HG02884 (cell line): ENCODE results near the gene CCDC92.

Experiments used
- ATAC-seq: cut with Tn5 transposase; IDR thresholded peaks from one replicate; pipeline ENCODE4 v1.9.1; 2021; ENCODE audit warnings: mild to moderate bottlenecking, moderate library complexity; ENCODE audit not compliant: unreplicated experiment

CCDC92 gene

DNA sequence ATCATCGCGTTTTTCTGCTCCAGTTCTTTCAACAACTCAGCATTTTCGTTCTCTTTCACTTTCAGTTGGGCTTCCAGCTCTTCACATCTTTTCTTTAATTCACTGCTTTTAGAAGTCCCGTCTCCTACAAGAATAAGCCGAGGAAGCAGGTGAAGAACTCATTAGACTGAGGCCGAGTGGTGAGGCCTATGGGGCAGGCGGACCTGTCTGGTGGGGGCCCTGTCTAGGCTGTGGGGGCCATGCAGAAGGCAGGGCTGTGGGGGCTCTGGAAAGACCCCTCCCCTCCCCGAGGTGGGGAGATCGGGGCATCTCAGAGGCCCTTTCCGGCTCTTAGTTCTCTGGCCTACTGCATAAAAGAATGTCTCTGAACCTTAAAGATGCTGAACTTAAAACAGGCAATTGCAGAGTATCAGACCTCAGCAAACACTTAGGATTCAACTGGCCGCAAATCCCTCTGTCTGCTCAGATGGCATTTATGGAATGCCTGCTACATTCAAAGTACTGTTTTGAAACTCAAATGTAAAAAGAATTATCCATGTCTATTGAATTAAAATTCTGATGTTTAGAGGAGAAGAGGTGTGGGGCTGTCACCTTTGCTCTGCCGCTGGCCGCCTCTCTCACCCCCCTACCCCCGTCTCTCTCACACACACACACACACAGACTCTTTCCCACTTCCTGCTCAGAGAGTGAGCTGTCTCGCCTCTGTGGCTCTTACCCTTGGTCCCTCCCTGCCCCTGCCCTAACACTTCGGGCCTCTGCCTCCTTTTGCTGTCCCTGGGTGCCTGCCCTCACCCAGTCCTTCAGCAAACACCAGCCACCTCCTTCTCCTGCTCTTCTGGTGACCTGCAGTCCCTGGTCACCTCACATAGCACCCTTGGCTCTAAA is 34.7 kb downstream of the CCDC92 start:
- ATAC-seq: no peak

DNA sequence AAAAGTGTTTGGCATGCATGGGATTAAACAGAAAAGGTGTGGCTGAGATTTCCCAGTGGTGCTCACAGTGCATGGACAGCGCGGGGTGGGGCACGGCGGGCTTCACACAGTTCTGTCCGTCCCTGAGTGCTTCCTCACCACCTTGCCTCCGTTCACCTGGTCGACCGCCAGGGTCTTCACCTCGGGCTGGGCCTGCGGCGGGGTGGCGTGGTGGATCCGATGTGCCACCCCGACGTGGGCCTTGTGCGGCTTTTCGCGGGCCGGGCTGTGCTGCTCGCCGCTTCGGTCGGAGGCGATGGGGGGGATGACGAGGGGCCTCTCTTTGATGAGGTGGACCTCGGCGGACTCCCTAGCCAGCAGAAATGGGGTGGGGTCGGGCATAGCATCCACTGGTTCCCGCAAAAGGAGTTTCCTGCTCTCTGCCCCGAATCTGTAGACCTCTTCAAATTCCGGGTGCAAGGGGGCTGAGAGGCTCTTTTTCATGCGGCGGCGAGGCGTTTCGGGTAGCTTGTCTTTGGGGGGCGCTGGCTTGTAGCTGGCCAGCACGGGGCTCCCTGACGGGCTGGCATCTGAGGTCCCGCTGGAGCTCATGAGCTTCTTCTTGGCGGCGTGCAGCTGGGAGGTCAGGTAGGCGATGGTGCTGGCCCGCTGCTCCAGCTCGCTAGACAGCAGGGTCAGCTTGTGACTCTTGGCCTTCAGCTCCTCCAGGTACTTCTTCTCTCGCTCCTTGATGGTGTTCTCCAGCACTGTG is 35.5 kb downstream of the CCDC92 start:
- no peak for ATAC-seq

DNA sequence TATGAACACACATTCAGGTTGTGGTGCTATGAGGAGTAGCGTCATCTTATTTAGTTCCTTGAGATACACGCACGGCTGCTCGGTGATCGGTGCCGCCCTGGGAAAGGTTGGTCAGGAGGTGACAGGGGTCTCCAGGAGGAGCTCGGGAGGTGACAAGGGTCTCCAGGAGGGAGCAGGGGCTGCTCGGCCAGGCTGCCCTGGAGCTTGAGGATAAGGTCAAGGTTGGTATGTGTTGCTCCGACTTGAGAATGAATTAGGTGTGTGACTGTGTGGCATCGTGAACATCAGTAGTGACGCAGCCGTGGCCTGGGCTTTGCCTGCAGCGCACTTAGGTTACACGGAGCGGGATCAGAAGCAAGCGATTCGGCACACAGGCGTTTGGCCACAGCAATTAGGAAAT is 36.2 kb downstream of the CCDC92 start:
- no peak for ATAC-seq

DNA sequence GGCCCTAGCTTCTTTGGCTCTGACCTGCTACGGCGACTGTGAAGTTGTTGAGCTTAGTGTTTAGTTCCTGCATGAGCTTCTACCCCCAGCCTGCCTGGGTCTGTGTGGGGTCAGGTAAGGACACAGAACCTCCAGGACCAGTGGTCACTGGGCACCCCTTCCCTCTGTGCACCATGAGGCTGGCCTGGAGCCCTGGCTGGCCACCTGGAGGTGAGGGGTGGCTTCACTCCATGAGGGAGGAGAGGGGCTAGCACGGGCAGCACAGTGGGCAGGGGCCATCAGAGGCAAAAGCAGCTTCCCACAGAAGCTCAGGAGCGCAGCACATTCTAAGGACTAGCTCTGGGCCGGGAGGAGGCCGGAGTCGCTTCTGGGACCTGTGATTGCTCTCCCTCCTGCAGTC is 36.7 kb downstream of the CCDC92 start:
- no peak for ATAC-seq

DNA sequence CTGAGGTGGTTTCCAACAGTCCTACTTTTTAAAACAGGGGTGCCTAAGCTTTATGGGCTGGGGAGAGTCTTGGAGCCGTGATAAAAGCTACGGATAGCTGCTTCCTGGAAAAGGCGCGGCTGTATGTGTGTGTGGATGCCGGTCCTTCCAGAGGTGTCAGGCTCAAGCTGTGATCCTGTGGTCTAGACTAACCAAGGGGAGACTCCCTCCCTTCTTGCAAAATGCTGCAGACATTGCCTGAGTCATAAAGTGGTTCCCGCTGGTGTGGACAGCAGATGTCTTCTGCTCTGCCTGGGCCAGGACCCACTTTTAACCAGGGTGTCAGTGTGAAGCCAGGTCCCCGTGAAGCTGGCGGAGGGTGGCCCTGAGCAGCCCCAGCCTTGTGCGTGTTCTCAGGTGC is 37.8 kb downstream of the CCDC92 start:
- ATAC-seq: no peak

DNA sequence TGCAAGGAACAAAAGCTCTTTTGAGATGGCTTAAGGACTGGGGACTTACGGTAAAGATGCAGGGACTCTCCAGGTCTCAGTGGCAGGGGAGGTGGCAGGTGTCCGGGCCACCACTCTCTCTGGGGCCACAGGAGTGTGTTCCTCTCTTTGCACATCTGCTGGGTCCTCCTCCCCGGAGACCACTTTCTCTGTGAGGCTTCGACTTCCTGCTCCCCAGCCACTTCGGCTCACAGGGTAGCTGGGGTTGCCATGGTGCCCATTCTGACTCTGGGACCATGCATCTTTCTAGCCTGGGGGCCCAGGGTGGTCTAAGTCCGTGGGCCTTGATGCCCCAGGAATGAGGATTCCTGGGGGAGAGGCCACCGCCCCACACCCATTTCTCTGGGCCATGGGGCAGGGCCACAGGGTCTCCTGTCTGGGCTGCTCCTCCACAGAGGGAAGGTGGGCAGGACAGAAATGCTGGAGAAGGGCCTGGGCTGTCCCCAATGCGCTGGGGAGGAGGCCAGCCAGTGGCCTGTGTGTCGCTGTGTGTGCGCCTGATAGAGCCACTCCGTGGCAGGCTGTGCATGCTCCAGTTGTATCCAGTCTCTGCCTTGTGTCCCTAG is 38.5 kb downstream of the CCDC92 start:
- ATAC-seq: no peak

DNA sequence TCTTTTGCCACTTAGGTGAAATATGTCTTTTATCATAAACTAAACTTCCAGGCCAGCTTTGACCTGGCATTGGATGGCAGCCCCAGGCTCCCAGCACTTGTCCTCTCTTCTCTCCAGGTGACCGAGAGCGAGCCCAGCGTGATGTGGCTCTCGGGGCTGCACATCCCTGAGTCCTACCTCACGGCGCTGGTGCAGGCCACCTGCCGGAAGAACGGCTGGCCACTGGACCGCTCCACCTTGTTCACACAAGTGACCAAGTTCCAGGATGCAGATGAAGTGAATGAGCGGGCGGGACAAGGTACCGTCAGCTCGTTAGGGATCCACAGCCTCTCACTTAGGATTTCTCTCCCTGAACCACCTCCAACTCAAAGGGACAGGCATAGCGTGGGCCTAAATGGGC is 39.4 kb downstream of the CCDC92 start:
- ATAC-seq: no peak

DNA sequence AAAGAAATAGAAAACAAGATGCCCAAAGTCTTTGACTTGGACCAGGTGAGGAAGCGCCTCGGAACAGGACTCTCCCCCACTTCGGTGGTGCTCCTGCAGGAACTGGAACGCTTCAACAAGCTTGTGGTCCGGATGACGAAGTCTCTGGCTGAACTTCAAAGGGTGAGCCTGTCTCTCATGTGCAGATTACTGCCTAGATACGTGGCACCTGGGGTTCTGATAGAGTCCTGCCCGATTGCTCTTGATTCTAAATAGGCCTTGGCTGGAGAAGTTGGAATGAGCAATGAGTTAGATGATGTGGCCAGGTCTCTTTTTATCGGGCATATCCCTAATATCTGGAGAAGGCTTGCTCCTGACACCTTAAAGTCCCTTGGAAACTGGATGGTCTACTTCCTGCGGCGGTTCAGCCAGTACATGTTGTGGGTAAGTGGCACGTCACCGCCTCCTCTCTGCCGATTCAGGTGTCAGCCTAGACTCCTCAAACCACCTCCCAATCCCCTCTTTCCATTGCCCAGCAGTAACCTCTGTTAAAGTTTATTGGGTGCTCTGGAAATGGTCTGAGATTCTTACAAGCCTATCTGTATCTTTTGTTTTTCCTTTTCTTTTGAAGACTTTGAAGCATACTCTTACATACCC is 40.8 kb downstream of the CCDC92 start:
- no peak for ATAC-seq

DNA sequence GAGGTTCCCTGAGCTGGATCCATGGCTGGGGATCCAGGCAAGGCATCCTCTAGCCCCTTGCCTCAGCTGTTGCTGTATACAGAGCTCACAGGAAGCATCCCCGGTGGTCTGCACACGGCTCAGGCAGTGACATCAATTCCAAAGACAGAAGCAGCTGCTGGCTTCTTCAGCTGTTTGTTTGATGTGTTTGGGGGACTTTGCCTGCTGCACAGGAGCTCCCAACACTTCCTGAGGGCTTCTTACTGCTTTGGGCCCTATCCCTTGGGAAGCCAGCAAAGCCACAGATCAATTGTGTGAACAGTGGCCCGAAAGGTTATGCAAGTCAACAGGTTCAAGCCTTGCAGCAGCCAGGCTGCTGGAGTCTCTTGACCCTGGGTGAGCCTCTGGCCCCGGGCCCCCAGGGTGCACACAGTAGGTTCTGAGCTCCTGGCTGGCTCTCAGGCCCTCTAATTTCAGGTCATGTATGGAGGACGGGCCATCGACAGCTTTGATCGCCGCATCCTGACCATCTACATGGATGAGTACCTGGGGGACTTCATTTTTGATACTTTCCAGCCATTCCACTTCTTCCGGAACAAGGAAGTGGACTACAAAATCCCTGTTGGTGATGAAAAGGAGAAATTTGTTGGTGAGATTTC is 42.6 kb downstream of the CCDC92 start:
- ATAC-seq: no peak

DNA sequence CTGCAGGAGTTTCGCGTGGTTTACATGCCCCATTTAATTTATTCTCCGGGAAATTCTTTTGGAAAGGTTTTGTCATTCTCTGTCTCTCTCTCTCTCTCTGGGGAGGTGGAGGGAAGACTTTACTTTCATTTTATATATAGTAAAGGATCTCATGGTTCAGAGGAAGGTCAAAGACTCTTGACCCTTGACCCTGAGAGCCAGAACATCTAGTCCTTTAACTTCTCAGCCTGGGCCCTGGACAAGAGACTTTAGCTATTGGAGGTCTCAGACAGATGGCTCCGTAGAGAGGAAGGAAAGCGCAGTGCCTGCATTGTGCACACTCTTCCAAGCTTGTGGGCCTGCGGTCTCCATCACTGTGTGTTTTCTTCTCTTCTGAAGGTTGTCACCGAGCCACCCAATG is 43.7 kb downstream of the CCDC92 start:
- ATAC-seq: no peak

DNA sequence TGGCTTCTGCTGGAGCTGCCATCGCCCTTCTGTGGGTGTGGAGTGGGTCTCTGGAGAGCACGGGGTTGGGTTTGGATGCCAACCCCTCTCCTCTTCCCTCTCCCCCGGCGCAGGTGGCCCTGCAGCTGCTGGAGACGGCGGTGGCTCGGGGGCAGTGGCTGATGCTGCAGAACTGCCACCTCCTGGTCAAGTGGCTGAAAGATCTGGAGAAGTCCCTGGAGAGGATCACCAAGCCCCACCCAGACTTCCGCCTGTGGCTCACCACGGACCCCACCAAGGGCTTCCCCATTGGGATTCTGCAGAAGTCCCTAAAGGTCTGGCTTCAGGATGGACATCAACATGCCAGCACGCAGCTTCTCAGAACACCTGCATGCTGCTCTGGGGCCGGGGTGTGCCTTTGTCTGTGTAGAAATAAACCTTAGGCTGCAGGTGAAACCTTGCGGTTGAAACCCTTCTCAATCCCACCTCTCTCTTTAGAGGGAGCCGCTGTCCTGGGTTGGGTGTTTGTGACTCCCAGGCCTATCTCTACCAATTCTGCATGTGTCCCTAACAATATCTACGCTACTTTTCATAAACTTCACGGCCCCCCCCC is 44.3 kb downstream of the CCDC92 start:
- no peak for ATAC-seq

DNA sequence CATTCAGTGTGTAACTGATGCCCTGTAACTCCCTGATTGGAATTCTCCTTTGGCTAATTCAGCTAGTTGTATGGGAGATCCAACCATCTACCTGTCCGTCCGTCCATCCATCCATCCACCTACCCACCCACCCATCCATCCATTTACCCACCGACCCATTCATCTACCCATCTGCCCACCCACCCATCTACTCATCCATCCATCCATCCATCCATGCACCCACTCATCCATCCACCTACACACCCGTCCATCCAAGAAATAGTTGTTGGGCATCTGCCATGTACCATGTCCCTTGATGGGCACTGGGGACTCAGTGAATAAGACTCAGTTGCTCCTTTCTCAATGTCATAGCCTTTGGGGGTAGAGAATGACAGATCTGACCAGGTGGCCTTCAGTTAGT is 48.1 kb downstream of the CCDC92 start:
- ATAC-seq: no peak

DNA sequence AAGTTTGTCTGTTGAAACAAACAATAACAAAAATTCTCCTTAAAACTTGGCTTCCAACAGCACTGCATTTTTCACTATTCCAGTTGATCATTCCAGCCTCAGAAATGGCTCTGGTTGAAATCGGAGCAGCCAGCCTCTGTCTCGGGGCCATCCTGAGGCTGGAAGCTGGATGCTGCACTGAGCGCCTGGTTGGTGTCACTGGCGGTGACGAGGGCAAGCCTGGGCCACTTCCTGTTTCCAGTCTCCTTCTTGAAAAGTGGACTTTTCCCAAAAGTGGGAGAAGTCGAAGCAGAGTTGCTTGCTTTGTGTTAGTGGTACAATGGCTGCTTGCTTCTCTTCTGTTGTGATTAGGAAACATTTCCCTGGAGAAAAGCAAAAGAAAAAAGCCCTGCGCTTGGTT is 48.7 kb downstream of the CCDC92 start:
- ATAC-seq: no peak

DNA sequence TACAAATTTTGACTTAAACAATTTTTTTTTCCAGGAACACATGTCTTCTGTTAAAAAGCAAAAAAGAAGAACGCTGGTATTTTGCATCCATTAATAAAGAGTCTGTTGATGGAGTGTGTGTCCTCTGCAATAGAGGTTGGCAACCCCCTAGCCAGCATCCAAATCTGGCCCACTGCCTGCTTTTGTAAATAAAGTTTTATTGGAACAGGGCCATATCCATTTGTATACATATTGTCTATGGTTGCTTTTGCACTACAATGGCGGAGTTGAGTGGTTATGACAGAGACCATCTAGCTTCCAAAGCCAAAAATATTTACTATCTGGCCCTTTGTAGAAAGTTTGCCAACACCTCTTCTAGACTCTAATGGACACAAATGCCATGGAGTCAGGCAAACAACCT is 49.6 kb downstream of the CCDC92 start:
- ATAC-seq: no peak

DNA sequence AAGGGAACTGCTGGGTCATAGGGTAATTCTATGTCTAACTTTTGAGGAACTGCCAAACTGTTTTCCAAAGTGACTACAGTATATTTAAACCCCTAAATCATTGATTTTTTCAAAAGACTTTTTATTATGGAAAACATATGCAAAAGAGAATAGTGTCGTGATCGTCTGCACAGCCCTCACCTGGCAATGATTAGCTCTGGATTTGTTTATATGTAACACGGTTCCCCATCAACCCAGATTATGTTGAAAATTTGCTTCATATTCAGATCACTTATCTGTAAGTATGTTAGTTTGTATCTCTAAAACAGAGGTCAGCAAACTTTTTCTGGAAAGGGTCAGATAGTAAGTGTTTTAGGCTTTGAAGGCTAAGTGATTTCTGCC is 52.7 kb downstream of the CCDC92 start:
- no peak for ATAC-seq

DNA sequence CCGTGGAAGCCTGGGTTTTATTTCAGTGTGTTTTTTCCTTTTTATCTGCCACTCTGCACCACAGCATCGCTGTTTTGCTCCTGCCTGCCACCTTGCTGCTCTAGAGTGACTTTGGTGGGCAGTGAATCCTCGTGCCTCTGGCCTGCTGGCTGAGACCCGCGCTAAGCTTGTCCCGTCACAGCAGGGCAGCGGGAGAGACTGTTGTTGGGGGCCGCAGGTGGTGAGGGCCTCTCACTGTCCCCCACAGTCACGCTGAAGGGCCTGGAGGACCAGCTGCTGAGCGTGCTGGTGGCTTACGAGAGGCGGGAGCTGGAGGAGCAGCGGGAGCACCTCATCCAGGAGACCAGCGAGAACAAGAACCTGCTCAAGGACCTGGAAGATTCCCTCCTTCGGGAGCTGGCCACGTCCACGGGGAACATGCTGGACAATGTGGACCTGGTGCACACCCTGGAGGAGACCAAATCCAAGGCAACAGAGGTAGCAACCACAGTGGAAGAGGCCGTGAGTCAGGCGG is 55.2 kb downstream of the CCDC92 start:
- no peak for ATAC-seq

DNA sequence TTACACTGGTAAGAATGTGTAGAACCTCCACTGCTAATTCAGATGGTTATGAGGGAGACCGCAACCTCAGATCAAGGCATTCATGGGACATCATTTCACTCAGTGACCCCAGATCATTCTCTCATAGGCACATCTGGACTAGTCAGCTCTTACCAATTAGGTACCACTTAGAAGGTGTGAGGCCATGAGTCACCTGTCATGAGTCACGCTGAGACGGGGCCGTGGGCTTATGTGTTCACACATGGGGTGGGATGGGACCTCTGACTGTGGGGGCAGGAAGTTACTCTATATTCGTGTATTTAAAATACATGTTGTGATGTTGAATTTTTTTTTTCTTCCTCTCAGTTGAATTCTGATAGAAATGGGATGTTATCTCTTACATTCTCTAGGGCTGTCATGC is 55.9 kb downstream of the CCDC92 start:
- no peak for ATAC-seq

DNA sequence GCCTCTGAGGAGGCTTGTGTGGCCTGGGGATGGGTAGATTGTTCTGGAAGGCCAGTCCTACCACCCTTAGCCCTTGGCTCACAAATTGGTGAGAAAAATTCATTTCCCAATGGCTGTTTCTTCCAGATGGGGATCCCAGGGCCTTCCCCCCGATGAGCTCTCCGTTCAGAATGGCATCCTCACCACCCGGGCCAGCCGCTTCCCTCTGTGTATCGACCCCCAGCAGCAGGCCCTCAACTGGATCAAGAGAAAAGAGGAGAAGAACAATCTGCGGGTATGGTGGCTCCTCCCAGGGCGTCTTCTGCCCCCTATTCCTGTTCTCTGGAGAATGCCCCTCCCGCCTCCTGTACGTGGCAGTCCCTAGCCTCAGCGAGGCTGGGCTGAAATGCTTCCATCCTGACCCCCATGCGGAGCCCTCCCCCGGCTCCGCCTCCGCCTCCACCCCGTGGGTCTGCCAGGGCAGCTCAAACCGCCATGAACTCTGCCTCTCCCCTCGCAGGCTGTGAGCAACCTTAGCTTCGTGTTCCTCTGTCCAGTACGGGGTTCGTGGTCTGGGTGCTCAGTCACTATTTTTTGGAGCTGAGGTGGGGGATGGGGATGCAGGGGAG is 57.8 kb downstream of the CCDC92 start:
- no peak for ATAC-seq

DNA sequence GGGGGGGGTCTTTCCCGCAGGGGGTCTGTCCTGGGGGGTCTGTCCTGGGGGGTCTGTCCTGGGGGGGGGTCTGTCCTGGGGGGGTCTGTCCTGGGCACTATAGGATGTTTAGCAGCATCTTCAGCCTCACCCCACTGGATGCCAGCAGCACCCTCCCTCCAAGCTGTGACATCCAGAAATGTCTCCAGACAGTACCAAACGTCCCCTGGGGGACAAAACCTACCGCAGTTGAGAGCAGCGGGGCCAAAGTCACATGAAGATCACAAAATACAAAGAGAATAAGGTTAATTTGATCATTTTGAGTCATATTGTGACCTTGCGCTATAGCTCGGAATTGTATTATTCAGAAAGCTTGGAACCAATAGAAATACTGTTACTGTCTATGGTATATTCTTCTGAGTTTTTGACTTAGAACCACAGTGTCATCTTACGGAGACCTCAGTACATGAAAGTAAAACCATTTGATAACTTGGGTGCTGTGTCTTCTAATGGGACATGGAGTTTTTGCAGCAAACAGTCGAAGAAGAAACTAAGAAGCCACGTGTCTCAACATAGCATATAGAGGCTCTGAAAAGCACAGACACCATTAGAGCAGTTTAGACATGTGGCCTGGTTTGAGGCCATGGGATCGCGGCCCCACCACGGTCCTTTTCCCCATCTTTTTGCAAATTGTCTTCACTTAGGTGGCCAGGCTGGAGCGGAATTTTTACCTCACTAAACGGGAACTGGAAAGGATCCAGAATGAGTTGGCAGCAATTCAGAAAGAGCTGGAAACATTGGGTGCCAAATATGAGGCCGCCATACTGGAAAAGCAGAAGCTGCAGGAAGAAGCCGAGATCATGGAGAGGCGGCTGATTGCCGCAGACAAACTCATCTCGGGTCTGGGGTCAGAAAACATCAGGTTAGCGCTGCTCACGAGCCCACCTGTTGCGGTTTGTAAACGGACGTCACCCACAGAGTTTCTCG is 59.9 kb downstream of the CCDC92 start:
- no peak for ATAC-seq
